Measurements from ENCODE around the gene CLTRN. TPM values are rescaled to one million over a fixed set of nuclear protein-coding genes. Genes with fewer than 3 reads are reported as not detected.

Gene CLTRN
- total RNA-seq, 1 experiment from 2014 or later: 1.7 TPM

DNA sequence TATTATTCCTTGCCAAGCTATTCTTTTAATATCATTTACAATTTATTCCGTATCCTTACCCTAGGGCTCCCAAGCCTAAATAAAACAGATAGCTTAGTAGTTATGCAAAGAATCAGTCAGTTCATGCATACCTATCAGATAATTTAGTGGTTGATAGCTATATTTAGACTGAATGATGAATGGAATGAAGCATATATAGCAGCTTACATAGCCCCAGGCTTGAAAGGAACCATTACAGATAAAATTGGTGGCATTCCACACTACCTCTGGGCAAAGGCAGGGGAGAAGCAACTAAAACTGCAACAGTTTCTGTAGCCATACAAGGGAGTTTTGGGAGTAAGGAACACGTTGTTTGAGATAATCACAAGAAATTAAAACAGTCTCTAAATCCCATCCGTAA is 66.6 kb downstream of the CLTRN start:
- no peak overlapping the region for H3K4me3 Mint-ChIP-seq (ENCODE audit: unreplicated experiment)
- no peak overlapping the region for H3K27ac Mint-ChIP-seq (ENCODE audit: unreplicated experiment)
- intact Hi-C loops (cut with micrococcal nuclease; ENCODE audit: unreplicated experiment): no loop called here
- peaks cover 14% of the 10 kb centered on the region for H3K4me1 Mint-ChIP-seq (ENCODE audit: low read depth, unreplicated experiment)
- peaks cover 2% of the 10 kb centered on the region for H3K27me3 Mint-ChIP-seq (ENCODE audit: insufficient read depth, unreplicated experiment)
- TF ChIP-seq, protein P1, sequence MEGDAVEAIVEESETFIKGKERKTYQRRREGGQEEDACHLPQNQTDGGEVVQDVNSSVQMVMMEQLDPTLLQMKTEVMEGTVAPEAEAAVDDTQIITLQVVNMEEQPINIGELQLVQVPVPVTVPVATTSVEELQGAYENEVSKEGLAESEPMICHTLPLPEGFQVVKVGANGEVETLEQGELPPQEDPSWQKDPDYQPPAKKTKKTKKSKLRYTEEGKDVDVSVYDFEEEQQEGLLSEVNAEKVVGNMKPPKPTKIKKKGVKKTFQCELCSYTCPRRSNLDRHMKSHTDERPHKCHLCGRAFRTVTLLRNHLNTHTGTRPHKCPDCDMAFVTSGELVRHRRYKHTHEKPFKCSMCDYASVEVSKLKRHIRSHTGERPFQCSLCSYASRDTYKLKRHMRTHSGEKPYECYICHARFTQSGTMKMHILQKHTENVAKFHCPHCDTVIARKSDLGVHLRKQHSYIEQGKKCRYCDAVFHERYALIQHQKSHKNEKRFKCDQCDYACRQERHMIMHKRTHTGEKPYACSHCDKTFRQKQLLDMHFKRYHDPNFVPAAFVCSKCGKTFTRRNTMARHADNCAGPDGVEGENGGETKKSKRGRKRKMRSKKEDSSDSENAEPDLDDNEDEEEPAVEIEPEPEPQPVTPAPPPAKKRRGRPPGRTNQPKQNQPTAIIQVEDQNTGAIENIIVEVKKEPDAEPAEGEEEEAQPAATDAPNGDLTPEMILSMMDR (IDR thresholded peaks at IDR 0.05; ENCODE audit: insufficient read depth in 1 of 2, low read depth in 1 of 2, low read length in 1 of 2, severe bottlenecking in 1 of 2, unreplicated experiment in 1 of 2): no peak
- no peaks in the 10 kb centered on the region for H3K36me3 Mint-ChIP-seq (ENCODE audit: insufficient read depth, unreplicated experiment)
- H3K4me3 ChIP-seq (ENCODE audit: low read depth, low read length): no peak overlapping the region
- CTCF ChIA-PET: no interaction called here
- H3K9me3 ChIP-seq: no peaks in the 10 kb centered on the region
- H3K36me3 ChIP-seq (ENCODE audit: control insufficient read depth, insufficient read depth, low read length): no peaks in the 10 kb centered on the region
- POLR2A ChIA-PET: no interaction called here
- no peaks in the 10 kb centered on the region for H3K9me3 Mint-ChIP-seq (ENCODE audit: unreplicated experiment)
- H3K27me3 ChIP-seq (replicated peaks; ENCODE audit: control insufficient read depth, insufficient read depth, low read length): no peaks in the 10 kb centered on the region
- BruUV-seq (replicated peaks): no TSS peak
- peaks cover 31% of the 10 kb centered on the region for H3K4me1 ChIP-seq
- DNase-seq: peak; percentile 12 to 27

DNA sequence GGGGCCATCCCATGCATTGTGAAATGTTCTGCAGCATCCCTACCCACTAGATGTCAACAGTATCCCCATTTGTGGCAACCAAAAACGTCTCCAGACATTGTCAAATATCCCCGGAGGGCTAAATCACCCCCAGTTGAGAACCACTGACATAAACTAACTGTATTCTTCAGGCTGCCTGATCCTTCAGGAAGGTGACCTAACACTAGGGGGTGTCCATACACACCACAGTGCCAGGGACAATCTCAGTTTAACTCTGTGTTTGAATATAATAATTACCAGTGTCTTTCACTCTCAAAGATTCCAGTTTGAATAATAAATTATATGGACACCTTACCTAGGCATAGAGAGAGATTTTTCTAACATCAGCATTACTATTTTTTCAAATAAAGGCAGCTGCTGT is 70.2 kb downstream of the CLTRN start:
- H3K4me3 ChIP-seq (ENCODE audit: low read depth, low read length): no peak overlapping the region
- BruUV-seq (replicated peaks): no TSS peak
- ChIA-PET CTCF (no interaction called here), POLR2A (no interaction called here)
- peak in 1 of 2 experiments; percentile 15 for DNase-seq
- peaks cover 13% of the 10 kb centered on the region for H3K4me1 ChIP-seq
- H3K36me3 Mint-ChIP-seq (ENCODE audit: insufficient read depth, unreplicated experiment): no peaks in the 10 kb centered on the region
- H3K4me1 Mint-ChIP-seq (ENCODE audit: low read depth, unreplicated experiment): no peaks in the 10 kb centered on the region
- H3K27me3 ChIP-seq (replicated peaks; ENCODE audit: control insufficient read depth, insufficient read depth, low read length): no peaks in the 10 kb centered on the region
- no peaks in the 10 kb centered on the region for H3K36me3 ChIP-seq (ENCODE audit: control insufficient read depth, insufficient read depth, low read length)
- H3K9me3 ChIP-seq: no peaks in the 10 kb centered on the region
- TF ChIP-seq, protein P1 (IDR thresholded peaks at IDR 0.05; ENCODE audit: insufficient read depth in 1 of 2, low read depth in 1 of 2, low read length in 1 of 2, severe bottlenecking in 1 of 2, unreplicated experiment in 1 of 2): peak in 1 of 2 experiments; percentile 48
- no peak overlapping the region for H3K27ac Mint-ChIP-seq (ENCODE audit: unreplicated experiment)
- no peaks in the 10 kb centered on the region for H3K9me3 Mint-ChIP-seq (ENCODE audit: unreplicated experiment)
- intact Hi-C loops (cut with micrococcal nuclease; ENCODE audit: unreplicated experiment): loop anchor here (2.0 kb wide), 1 partner anchor 50 kb away; no protein-coding TSS in a partner anchor
- H3K4me3 Mint-ChIP-seq (ENCODE audit: unreplicated experiment): no peak overlapping the region
- peaks cover 11% of the 10 kb centered on the region for H3K27me3 Mint-ChIP-seq (ENCODE audit: insufficient read depth, unreplicated experiment)

DNA sequence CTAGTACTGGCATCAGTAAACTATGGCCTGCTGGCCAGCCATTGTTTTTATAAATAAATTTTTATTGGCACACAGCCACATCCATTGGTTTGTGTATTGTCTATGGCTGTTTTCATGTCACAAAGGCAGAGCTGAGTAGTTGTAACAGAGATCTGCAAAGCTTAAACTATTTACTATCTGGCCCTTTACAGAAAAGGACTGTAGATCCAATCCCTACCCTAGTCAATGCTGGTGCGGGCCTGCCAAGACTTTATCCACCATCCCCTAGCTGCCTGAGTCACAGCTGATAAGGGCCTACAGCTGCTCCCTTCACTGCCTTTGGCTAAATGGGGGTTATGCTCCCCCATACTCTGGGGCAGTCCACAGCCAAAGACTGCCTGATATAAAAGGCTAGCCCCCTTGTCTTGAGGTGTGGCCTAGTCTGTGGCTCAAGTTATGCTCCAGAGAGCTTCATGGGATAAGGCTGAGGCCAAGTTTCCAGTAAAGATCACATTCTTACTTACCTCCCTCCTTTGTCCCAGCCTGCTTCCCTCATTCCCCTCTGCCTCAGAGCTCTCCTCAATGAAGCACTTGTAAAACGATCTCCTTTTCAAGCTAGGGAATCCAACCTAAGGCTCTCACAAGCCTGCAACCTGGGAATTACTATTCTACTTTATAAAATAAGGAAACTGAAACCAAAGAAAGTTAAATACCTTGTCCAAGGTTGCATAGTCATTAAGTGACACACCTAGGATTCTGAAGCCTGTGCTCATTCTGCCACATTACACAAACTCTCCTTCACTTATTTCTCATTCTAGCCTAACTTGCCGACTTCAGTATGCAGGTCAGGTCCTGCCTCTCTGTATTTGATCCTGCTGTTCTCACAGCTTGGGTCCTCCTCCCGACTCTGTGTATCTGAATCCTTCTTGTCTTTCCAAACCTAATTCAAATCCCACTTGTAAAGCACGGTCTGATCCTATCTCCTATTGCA is 84.5 kb downstream of the CLTRN start:
- Histone ChIP-seq H3K27me3 (replicated peaks; ENCODE audit: control insufficient read depth, insufficient read depth, low read length) (no peaks in the 10 kb centered on the region), H3K36me3 (ENCODE audit: control insufficient read depth, insufficient read depth, low read length) (no peaks in the 10 kb centered on the region), H3K9me3 (no peaks in the 10 kb centered on the region), H3K4me1 (no peaks in the 10 kb centered on the region), H3K4me3 (ENCODE audit: low read depth, low read length) (no peak overlapping the region)
- no peaks in the 10 kb centered on the region for H3K9me3 Mint-ChIP-seq (ENCODE audit: unreplicated experiment)
- BruUV-seq (replicated peaks): no TSS peak
- TF ChIP-seq, protein P1 (IDR thresholded peaks at IDR 0.05; ENCODE audit: insufficient read depth in 1 of 2, low read depth in 1 of 2, low read length in 1 of 2, severe bottlenecking in 1 of 2, unreplicated experiment in 1 of 2): no peak
- CTCF ChIA-PET: no interaction called here
- POLR2A ChIA-PET: no interaction called here
- no peak for DNase-seq
- H3K4me1 Mint-ChIP-seq (ENCODE audit: low read depth, unreplicated experiment): no peaks in the 10 kb centered on the region
- peaks cover 5% of the 10 kb centered on the region for H3K27me3 Mint-ChIP-seq (ENCODE audit: insufficient read depth, unreplicated experiment)
- intact Hi-C loops (cut with micrococcal nuclease; ENCODE audit: unreplicated experiment): no loop called here
- no peak overlapping the region for H3K4me3 Mint-ChIP-seq (ENCODE audit: unreplicated experiment)
- no peaks in the 10 kb centered on the region for H3K36me3 Mint-ChIP-seq (ENCODE audit: insufficient read depth, unreplicated experiment)
- H3K27ac Mint-ChIP-seq (ENCODE audit: unreplicated experiment): no peak overlapping the region

Other genes with a start within 250 kb of the CLTRN start
- gene PIR, start 171.5 kb downstream of the CLTRN start, total RNA-seq (2022): 12.0 and 15.7 TPM in 2 replicates
- gene BMX, start 164.0 kb downstream of the CLTRN start, total RNA-seq (2022): not detected in 2 replicates
- gene ACE2, start 63.8 kb downstream of the CLTRN start, total RNA-seq (2022): 1.8 and 2.7 TPM in 2 replicates
- gene CA5B, start 73.5 kb upstream of the CLTRN start, total RNA-seq (2022): 4.1 and 4.2 TPM in 2 replicates
- 8.1 and 8.4 TPM in 2 replicates for gene ZRSR2, start 125.7 kb upstream of the CLTRN start, total RNA-seq (2022)
- 18.4 and 18.6 TPM in 2 replicates for gene AP1S2, start 190.0 kb upstream of the CLTRN start, total RNA-seq (2022)